ENCODE measurements around the gene PPP1R12A.

GRCh38 chr12:79747274-79747673 lies 187.6 kb downstream of the PPP1R12A start:
- TF ChIP-seq GABPA (IDR thresholded peaks at IDR 0.05; ENCODE audit: low read depth), result no peak
- TF ChIP-seq CTCF (IDR thresholded peaks at IDR 0.05; ENCODE audit: insufficient read depth, low read length), result no peak
- no peak for TF ChIP-seq REST (IDR thresholded peaks at IDR 0.05; ENCODE audit: insufficient replicate concordance, low read depth)

Data from HL-60 (cell line).